Measurements from ENCODE around the gene COMMD10. TPM values are rescaled to one million over a fixed set of nuclear protein-coding genes. Genes with fewer than 3 reads are reported as not detected.
A peak's percentile ranks its signal among the peaks of the same experiment; 100 is the strongest.

Gene COMMD10
- total RNA-seq, 2 donors from 2014 or later: 26.9 to 34.9 TPM

DNA sequence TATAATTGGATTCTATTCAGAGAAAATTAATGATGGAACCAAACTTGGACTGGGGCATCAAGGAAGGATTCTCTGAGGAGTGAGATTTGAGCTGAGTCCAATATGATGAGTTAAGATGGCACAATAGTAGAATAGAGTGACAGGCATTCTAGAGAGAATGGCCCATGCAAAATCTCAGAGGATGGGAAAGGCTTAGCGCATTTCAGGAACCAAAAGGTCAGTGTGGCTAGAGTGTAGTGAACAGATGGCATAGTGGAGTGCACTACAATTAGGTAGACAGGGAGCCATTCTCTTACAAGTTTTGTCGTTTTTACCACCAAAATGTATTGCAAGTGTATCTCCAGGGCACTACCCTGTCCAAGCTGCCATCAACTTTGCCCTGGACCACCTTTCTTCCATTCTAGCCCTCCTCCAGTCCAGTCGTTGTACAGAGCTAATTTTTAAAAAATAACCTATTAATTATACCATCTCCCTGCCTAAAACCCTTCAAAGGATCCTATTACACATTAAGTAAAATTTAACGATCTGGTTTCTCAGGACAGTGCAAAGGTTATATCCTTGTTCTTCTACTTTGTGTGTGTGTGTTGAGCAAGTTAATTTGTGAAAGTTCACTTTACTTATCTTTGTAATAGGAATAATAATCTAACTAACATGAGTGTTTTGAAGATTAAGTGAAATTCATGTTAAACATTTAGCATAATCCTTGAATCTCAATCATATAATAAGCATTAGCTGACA is 211.7 kb downstream of the COMMD10 start:
- Mint-ChIP-seq H3K36me3 (peaks cover 36% of the 10 kb centered on the region), H3K27me3 (no peaks in the 10 kb centered on the region)
- no peak for DNase-seq (ENCODE audit: low spot score)

DNA sequence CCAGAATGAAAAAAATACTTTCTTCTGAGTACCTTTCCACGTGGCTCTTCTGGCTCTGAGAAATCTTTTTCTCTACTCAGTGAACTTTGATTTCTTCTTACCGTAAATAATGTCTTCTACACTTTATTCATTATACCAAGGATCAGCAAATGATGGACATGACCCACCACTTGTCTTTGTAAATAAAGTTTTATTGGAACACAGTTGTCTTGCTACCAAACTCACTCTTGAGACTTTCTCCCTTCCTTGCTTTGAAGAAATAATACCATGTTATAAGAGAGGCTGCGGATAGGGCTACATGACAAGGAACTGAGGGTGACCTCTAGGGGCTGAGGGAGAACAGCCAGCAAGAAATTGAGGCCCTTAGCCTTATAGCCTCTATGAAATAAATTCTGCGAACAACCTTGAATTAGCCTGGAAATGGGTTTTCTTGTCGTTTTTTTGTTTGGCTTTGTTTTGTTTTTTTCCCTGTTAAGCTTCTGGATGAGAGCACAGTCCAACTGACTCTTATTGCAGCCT is 212.5 kb downstream of the COMMD10 start:
- ATAC-seq (no peak), DNase-seq (ENCODE audit: low spot score) (no peak)
- H3K4me1 Mint-ChIP-seq (ENCODE audit: low read depth in 2 of 2): no peaks in the 10 kb centered on the region
- H3K9me3 Mint-ChIP-seq: peaks cover 8% of the 10 kb centered on the region
- H3K27me3 Mint-ChIP-seq: no peaks in the 10 kb centered on the region
- peaks cover 34% of the 10 kb centered on the region for H3K36me3 Mint-ChIP-seq
- no peak overlapping the region for H3K4me3 Mint-ChIP-seq
- no peak overlapping the region for H3K27ac Mint-ChIP-seq

More for the DNA sequence above, 211.7 kb downstream of the COMMD10 start:
- no peak overlapping the region for H3K27ac Mint-ChIP-seq
- H3K9me3 Mint-ChIP-seq: peaks cover 8% of the 10 kb centered on the region
- H3K4me3 Mint-ChIP-seq: no peak overlapping the region
- H3K4me1 Mint-ChIP-seq (ENCODE audit: low read depth in 2 of 2): no peaks in the 10 kb centered on the region
- ATAC-seq: no peak

GRCh38 chr5:116299746-116300640 is 215.2 kb downstream of the COMMD10 start:
- no peak overlapping the region for H3K27ac Mint-ChIP-seq
- H3K9me3 Mint-ChIP-seq: peaks cover 12% of the 10 kb centered on the region
- DNase-seq (ENCODE audit: low spot score): no peak
- ATAC-seq: no peak
- H3K36me3 Mint-ChIP-seq: peaks cover 45% of the 10 kb centered on the region
- no peak overlapping the region for H3K4me3 Mint-ChIP-seq
- H3K27me3 Mint-ChIP-seq: no peaks in the 10 kb centered on the region
- H3K4me1 Mint-ChIP-seq (ENCODE audit: low read depth in 2 of 2): no peaks in the 10 kb centered on the region

- ATAC-seq (no peak), DNase-seq (ENCODE audit: low spot score) (no peak)
- H3K4me3 Mint-ChIP-seq: no peak overlapping the region
- H3K36me3 Mint-ChIP-seq: peaks cover 53% of the 10 kb centered on the region
- H3K9me3 Mint-ChIP-seq: peaks cover 11% of the 10 kb centered on the region
- H3K27ac Mint-ChIP-seq: no peak overlapping the region
- no peaks in the 10 kb centered on the region for H3K27me3 Mint-ChIP-seq
- no peaks in the 10 kb centered on the region for H3K4me1 Mint-ChIP-seq (ENCODE audit: low read depth in 2 of 2)
Observed at GRCh38 chr5:116301110-116301509, 216.3 kb downstream of the COMMD10 start.

- Mint-ChIP-seq H3K9me3 (peaks cover 12% of the 10 kb centered on the region), H3K36me3 (peaks cover 52% of the 10 kb centered on the region), H3K27me3 (no peaks in the 10 kb centered on the region), H3K4me3 (no peak overlapping the region), H3K4me1 (ENCODE audit: low read depth in 2 of 2) (no peaks in the 10 kb centered on the region), H3K27ac (no peak overlapping the region)
- no peak for DNase-seq (ENCODE audit: low spot score)
- no peak for ATAC-seq
Observed at GRCh38 chr5:116303340-116303739, 218.5 kb downstream of the COMMD10 start.

GRCh38 chr5:116303810-116304209 is 219.0 kb downstream of the COMMD10 start:
- DNase-seq (ENCODE audit: low spot score) (no peak), ATAC-seq (no peak)
- no peak overlapping the region for H3K27ac Mint-ChIP-seq
- no peaks in the 10 kb centered on the region for H3K4me1 Mint-ChIP-seq (ENCODE audit: low read depth in 2 of 2)
- no peaks in the 10 kb centered on the region for H3K27me3 Mint-ChIP-seq
- peaks cover 54% of the 10 kb centered on the region for H3K36me3 Mint-ChIP-seq
- peaks cover 12% of the 10 kb centered on the region for H3K9me3 Mint-ChIP-seq
- no peak overlapping the region for H3K4me3 Mint-ChIP-seq

DNA sequence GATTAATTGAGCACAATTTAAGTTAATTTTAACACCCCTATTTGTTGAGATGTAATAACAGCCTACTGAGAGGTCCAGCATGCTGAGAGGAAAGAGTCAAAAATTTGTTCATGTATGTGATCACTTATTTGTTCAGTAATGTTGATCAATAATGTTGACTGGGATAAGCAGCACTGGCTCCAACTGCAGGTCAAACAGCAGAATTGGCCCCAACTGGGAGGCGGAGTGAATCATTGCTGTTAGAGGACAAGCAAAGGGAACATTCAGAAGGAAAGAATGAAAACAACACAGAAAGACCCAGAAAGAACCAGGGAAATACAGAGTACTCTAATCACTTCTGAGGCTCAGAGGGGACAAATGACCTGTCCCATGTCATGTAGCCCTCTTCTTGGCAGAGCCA is 221.1 kb downstream of the COMMD10 start:
- H3K9me3 Mint-ChIP-seq: peaks cover 12% of the 10 kb centered on the region
- DNase-seq (ENCODE audit: low spot score) (no peak), ATAC-seq (no peak)
- H3K4me1 Mint-ChIP-seq (ENCODE audit: low read depth in 2 of 2): no peaks in the 10 kb centered on the region
- no peak overlapping the region for H3K4me3 Mint-ChIP-seq
- peaks cover 64% of the 10 kb centered on the region for H3K36me3 Mint-ChIP-seq
- H3K27ac Mint-ChIP-seq: no peak overlapping the region
- no peaks in the 10 kb centered on the region for H3K27me3 Mint-ChIP-seq

DNA sequence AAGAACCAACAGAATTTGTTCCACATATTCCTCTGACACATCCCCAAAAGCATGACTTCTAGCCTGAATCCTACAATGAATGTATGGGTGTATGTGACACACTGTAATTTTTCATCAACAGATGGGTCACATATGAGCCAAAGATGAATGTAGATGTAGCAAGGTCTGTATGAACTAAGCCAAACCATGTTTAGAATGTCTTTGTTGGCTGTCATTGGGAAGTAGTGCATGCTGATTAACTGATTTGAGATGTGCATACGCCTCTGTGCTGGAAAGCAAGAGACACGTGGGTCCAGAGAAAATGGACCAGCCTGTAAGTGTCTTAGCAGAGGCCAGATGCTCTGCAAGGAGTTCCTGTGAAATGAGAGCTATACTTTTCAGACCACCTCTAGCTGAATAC is 222.0 kb downstream of the COMMD10 start:
- Mint-ChIP-seq H3K27me3 (no peaks in the 10 kb centered on the region), H3K4me1 (ENCODE audit: low read depth in 2 of 2) (no peaks in the 10 kb centered on the region), H3K4me3 (no peak overlapping the region), H3K9me3 (peaks cover 12% of the 10 kb centered on the region), H3K27ac (no peak overlapping the region), H3K36me3 (peaks cover 68% of the 10 kb centered on the region)
- ATAC-seq: no peak
- no peak for DNase-seq (ENCODE audit: low spot score)

- Mint-ChIP-seq H3K36me3 (peaks cover 70% of the 10 kb centered on the region), H3K9me3 (peaks cover 12% of the 10 kb centered on the region), H3K27me3 (no peaks in the 10 kb centered on the region), H3K27ac (no peak overlapping the region), H3K4me3 (no peak overlapping the region), H3K4me1 (ENCODE audit: low read depth in 2 of 2) (peaks cover 4 to 5% of the 10 kb centered on the region in 2 donors)
- DNase-seq (ENCODE audit: low spot score) (no peak), ATAC-seq (no peak)
Observed at GRCh38 chr5:116308391-116308790, 223.6 kb downstream of the COMMD10 start.

DNA sequence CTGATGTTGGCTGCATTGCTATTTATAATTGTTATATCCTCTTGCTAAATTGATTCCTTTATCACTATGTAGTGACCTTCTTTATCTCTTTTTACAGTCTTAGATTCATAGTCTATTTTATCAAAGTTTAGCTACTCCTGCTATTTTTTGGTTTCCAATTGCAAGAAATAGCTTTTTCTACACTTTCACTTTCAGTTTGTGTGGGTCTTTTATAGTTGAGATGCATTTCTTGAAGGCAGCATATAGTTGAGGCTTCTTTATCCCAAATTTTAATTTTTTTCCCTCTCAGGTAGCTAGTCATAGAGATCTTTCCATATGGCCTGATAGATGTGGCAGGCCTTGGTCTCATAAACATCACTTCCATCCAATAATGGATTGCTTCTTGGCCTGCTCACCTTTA is 228.5 kb downstream of the COMMD10 start:
- Mint-ChIP-seq H3K27ac (peak overlapping the region in 1 of 2 donors; percentile 68), H3K4me3 (peak overlapping the region; percentile 27), H3K9me3 (peaks cover 4% of the 10 kb centered on the region), H3K36me3 (peaks cover 43% of the 10 kb centered on the region), H3K4me1 (ENCODE audit: low read depth in 2 of 2) (peaks cover 8 to 9% of the 10 kb centered on the region in 2 donors), H3K27me3 (no peaks in the 10 kb centered on the region)
- ATAC-seq (no peak), DNase-seq (ENCODE audit: low spot score) (no peak)

DNA sequence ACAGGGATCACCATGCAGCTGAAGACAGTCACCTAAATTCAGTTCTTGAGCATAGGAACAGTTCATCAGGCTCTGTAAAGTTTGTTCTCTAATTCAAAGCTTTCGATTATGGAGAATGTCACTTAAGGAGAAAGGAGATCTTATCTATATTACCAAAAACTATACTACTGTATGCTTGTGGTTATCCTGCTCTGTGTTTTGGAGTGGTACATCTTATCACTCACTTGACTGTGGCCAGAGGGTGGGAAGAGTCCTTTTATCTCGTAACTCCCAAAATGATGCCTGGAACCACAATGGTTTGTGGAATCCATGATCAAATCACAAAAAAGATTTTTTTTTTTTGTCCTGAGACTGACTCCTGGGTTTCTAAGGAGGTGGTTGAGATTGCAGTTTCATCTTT is 230.7 kb downstream of the COMMD10 start:
- peaks cover 8 to 9% of the 10 kb centered on the region in 2 donors for H3K4me1 Mint-ChIP-seq (ENCODE audit: low read depth in 2 of 2)
- no peak overlapping the region for H3K4me3 Mint-ChIP-seq
- H3K36me3 Mint-ChIP-seq: peaks cover 47% of the 10 kb centered on the region
- H3K27me3 Mint-ChIP-seq: no peaks in the 10 kb centered on the region
- ATAC-seq (no peak), DNase-seq (ENCODE audit: low spot score) (no peak)
- no peak overlapping the region for H3K27ac Mint-ChIP-seq
- H3K9me3 Mint-ChIP-seq: peaks cover 4% of the 10 kb centered on the region

DNA sequence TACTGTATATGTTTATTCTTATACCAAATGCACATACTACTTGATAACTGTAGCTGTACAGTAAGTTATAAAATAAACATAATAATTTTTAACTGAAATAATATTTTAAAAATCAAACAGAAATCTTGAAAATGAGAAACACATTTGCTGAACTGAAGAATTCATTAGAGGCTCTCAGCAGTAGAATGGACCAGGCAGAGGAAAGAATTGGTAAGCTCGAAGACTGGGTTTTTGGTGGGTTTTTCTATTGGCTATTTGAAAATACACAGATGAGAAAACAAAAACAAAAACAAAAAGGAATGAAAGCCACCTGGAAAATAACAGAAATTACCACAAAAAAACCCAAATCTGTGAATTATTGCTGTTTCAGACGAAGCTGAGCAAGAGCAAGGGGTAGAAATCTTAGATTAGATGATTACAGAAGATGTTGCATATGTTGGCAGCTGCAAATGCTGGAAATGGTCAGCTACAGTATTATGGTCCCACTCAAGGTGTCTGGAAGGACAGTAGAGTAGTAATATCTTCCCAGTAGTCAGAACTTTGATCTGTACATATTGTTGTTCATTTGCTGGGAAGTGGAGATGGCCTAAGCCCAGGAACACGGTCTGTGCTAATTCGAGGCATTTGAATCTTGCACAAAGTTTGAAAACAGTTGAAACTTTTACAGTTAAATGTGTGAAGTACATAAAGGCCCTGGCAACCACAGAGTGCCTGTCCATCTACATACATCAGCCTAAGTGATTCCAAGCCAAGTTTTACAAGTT is 233.4 kb downstream of the COMMD10 start:
- Mint-ChIP-seq H3K9me3 (peaks cover 4% of the 10 kb centered on the region), H3K36me3 (peaks cover 51% of the 10 kb centered on the region), H3K27ac (no peak overlapping the region), H3K4me1 (ENCODE audit: low read depth in 2 of 2) (peaks cover 4 to 7% of the 10 kb centered on the region in 2 donors), H3K27me3 (no peaks in the 10 kb centered on the region), H3K4me3 (no peak overlapping the region)
- ATAC-seq (no peak), DNase-seq (ENCODE audit: low spot score) (no peak)

DNA sequence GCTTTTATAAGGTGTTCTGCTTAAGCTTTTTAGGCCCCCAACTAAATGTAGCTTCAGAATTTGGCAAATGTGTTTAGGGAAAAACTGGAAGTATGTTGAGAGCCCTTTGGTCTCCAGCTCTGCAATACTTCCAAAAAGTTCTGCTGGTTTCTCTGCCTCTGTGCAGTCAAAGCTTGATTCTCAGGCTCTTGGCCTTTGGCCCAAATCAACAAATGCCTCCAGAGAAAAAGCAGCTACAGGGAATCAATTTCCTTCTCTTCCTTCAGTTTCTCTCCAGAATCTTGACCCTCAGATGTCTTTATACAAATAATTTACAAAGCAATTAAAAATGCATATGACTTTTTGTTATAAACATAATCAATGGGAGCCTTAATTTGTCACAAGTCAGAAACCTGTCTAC is 235.7 kb downstream of the COMMD10 start:
- Mint-ChIP-seq H3K36me3 (peaks cover 52% of the 10 kb centered on the region), H3K9me3 (peaks cover 4% of the 10 kb centered on the region), H3K27ac (no peak overlapping the region), H3K4me1 (ENCODE audit: low read depth in 2 of 2) (no peaks in the 10 kb centered on the region), H3K4me3 (no peak overlapping the region), H3K27me3 (no peaks in the 10 kb centered on the region)
- DNase-seq (ENCODE audit: low spot score): no peak
- no peak for ATAC-seq

All from natural killer cell treated with Interleukin-12 subunit alpha and Interleukin-12 subunit beta and Interleukin-15 and Interleukin-18, amount 100 ng/mL, for 72 hours (primary cell).